ENCODE measurements around the gene ATP10B. TPM values are rescaled to one million over a fixed set of nuclear protein-coding genes. Genes with fewer than 3 reads are reported as not detected.

Gene ATP10B
- total RNA-seq, 1 experiment from 2014 or later, result not detected

- intact Hi-C loops (cut with micrococcal nuclease; ENCODE audit: unreplicated experiment), result no loop called here
- POLR2A ChIA-PET, result no interaction called here
- no peaks in the 10 kb centered on the region for H3K4me1 ChIP-seq (ENCODE audit: control insufficient read depth, insufficient read depth, low read length)
- H3K4me3 ChIP-seq (ENCODE audit: low read depth in 2 of 2, low read length in 2 of 2), result no peak overlapping the region
- CTCF ChIA-PET, result no interaction called here
- no peak for DNase-seq (ENCODE audit: low read depth, low spot score)
- BruUV-seq (replicated peaks), result no TSS peak
- in situ Hi-C loops (cut with HindIII; ENCODE audit: low pct_unique_long_range_greater_than_20kb, low sequenced_read_pairs), result no loop called here
- no peaks in the 10 kb centered on the region for H3K27me3 ChIP-seq (ENCODE audit: control insufficient read depth, insufficient read depth, low read length)
- TF ChIP-seq TCF7L2 (IDR thresholded peaks at IDR 0.05; ENCODE audit: low read depth, low read length) (no peak), REST (IDR thresholded peaks at IDR 0.05; ENCODE audit: insufficient read depth in 1 of 2, low read depth in 2 of 2, low read length in 1 of 2) (no peak), SIN3A (IDR thresholded peaks at IDR 0.05; ENCODE audit: borderline replicate concordance, insufficient read depth, low read depth, low read length) (no peak), CTCF (IDR thresholded peaks at IDR 0.05) (no peak), POLR2AphosphoS5 (IDR thresholded peaks at IDR 0.05; ENCODE audit: low read depth, low read length) (no peak)
- no peak for ATAC-seq
- H3K27ac ChIP-seq (ENCODE audit: low read length), result no peak overlapping the region
- H3K36me3 ChIP-seq (ENCODE audit: control insufficient read depth, insufficient read depth, low read length), result no peaks in the 10 kb centered on the region
- H3K9me3 ChIP-seq (ENCODE audit: control insufficient read depth, insufficient read depth, low read depth, low read length), result no peaks in the 10 kb centered on the region
These were observed 214.5 kb downstream of the ATP10B start for GRCh38 chr5:160637357-160638090.

GRCh38 chr5:160635663-160636062 lies 216.3 kb downstream of the ATP10B start:
- Histone ChIP-seq H3K9me3 (ENCODE audit: control insufficient read depth, insufficient read depth, low read depth, low read length) (no peaks in the 10 kb centered on the region), H3K4me1 (ENCODE audit: control insufficient read depth, insufficient read depth, low read length) (no peaks in the 10 kb centered on the region), H3K4me3 (ENCODE audit: low read depth in 2 of 2, low read length in 2 of 2) (no peak overlapping the region), H3K27me3 (ENCODE audit: control insufficient read depth, insufficient read depth, low read length) (no peaks in the 10 kb centered on the region), H3K36me3 (ENCODE audit: control insufficient read depth, insufficient read depth, low read length) (no peaks in the 10 kb centered on the region), H3K27ac (ENCODE audit: low read length) (no peak overlapping the region)
- intact Hi-C loops (cut with micrococcal nuclease; ENCODE audit: unreplicated experiment), result no loop called here
- BruUV-seq (replicated peaks), result no TSS peak
- in situ Hi-C loops (cut with HindIII; ENCODE audit: low pct_unique_long_range_greater_than_20kb, low sequenced_read_pairs), result no loop called here
- ChIA-PET POLR2A (no interaction called here), CTCF (no interaction called here)
- TF ChIP-seq SIN3A (IDR thresholded peaks at IDR 0.05; ENCODE audit: borderline replicate concordance, insufficient read depth, low read depth, low read length) (no peak), POLR2AphosphoS5 (IDR thresholded peaks at IDR 0.05; ENCODE audit: low read depth, low read length) (no peak), TCF7L2 (IDR thresholded peaks at IDR 0.05; ENCODE audit: low read depth, low read length) (no peak), CTCF (IDR thresholded peaks at IDR 0.05) (no peak), REST (IDR thresholded peaks at IDR 0.05; ENCODE audit: insufficient read depth in 1 of 2, low read depth in 2 of 2, low read length in 1 of 2) (no peak)
- no peak for DNase-seq (ENCODE audit: low read depth, low spot score)
- ATAC-seq, result no peak
